Daoy (cell line): Measurements from ENCODE around the gene MAP1LC3B2. TPM values are rescaled to one million over a fixed set of nuclear protein-coding genes. Genes with fewer than 3 reads are reported as not detected.

ENCODE experiments used
- DNase-seq: peaks from one replicate; pipeline ENCODE4 v3.0.0-alpha.2; 2015; ENCODE audit warnings: low read depth
- total RNA-seq: library from RNA; depleted of rRNA; stranded (reverse); fragments of >200 nt; shearing (Covaris generic); gene quantifications from 2 replicates; pipeline ENCODE4 v1.2.3, GENCODE V29; 2014

Gene MAP1LC3B2
- total RNA-seq, 1 experiment from 2014 or later, result 0.17 TPM

DNA sequence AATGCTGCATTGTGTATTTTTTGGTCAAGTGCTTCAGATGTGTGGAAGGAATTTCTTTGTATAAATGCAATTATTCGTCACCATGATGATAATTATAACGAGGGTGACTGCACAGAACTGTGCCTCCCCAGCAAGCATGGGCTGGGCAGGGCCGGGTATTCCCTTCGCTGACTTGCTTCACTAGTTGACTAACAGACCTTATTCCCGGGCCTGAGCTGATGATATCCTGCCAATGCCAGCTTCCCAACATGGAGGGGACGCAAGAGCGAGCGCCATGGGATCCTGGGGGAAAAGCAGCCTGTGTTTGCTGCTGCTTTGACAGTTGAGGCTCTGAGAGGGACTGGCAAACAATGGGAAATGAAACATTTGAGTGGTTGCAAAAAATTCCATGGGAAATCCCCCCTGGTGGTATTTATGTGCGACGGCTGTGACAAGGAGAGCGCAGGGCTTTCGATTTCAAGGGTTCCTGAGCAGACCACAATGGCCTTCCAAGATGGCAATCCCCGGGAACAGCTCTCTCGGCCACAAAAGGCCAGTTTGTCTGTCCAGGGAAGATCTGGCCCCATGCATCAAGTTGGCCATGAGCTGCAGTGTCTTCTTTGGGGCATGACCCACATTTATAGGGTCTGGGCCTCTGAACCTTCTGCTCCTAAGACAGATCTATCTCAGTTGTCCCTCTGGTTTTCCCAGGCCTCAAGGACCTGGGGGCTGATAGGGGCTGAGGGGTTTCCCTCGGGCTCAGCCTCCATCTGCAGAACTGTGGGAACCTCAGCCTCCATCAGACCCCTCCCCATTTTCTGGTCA lies 21.9 kb upstream of the MAP1LC3B2 start:
- DNase-seq, result peak; percentile 51

DNA sequence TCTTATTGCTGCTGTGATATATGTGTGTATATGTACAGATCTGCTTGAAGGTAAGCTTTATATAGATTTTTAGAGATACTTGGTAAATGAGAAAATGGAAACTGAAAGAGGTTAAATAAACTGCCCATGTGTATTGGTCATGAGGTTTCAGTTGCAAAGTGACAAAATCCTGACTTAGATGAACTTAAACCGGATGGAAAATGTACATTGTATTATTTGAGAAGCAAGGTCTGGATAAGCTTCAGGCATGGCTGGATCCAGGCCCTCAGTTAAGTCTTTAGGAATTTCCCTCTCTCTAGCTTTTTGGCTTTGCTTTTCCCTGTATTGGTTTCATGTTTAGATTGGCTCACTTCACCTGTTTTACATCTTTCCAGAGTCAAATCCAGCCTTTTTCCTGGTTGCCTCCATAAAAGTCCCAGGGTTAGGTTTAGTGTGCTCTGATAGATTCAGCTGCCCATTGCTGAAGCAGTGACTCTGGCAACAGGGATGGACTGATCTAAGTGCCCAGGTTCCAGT lies 21.0 kb upstream of the MAP1LC3B2 start:
- peak; percentile 7 for DNase-seq

DNA sequence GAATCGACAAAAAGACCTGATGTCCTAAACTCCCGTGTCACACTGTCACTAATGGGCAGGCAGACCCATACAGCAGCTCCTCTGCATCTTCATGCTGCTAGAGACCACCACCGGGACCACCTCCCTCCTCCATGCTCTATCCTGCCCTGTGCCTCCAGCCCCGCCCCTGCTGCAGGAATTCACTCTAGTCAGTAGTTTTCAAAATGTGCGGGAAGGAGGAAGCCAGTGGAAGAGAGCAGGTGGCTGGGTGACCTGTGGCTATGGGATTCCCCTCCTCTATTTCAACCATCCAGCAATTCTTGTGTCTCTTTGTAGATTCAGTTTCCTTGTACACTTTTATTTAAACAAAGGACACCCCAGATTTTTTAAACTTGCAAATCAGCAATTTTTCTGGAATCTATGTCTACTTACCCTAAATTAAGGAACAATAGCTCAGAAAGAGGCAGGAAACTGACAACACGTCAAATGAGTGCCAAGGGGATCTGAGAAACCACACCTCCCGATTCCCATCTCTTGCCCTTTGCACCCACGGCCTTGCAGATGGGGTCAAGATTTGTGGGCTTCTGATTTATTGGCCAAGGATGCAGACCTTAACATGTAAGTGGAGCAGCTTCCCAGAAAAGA lies 20.4 kb upstream of the MAP1LC3B2 start:
- no peak for DNase-seq

DNA sequence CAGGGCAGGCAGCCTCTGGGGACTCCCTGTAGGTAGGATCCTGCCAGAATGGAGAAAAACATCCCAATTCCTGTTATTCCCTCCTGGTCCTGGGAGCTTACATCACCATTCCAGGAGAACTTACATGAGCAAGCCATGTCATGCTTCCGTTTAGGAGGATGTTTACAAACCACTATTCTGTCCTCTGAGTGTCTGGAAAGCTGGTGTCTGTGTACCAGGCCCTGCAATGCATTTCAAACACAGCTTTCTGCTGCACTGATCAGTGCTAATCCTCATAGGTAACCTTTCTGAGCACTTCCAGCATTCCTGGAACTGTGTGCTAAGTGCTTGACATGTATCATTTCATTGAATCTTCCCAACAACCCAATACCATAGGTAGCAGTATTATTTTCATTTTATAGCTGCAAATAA lies 19.8 kb upstream of the MAP1LC3B2 start:
- peak; percentile 34 for DNase-seq

DNA sequence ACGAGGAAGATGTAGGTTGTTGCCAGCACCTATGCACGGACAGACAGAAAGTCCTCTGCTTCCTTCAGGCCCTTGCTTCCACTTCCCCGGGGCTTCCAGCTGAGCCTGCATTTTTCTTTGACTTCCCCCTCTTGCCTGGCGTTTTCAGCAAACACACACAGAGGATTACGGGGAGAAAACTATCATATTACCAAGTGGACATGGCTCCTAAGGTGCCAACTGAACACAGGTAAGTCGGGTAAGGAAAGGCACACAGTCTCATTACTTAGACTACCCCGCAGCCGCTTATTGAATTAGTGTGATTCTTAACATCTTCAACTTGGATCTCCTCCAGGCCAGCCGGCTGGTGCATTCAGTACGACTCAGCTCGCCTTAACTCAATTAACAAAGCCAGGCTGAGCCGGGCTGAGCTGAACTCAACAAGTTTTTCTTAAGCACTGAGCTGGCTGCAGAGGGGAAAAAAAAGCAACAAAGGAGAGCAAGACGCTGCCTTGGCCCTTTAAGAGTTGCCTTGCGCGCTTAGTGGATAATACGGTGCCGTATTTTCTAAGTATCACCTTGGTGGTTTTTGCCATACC lies 19.2 kb upstream of the MAP1LC3B2 start:
- peak; percentile 51 for DNase-seq

DNA sequence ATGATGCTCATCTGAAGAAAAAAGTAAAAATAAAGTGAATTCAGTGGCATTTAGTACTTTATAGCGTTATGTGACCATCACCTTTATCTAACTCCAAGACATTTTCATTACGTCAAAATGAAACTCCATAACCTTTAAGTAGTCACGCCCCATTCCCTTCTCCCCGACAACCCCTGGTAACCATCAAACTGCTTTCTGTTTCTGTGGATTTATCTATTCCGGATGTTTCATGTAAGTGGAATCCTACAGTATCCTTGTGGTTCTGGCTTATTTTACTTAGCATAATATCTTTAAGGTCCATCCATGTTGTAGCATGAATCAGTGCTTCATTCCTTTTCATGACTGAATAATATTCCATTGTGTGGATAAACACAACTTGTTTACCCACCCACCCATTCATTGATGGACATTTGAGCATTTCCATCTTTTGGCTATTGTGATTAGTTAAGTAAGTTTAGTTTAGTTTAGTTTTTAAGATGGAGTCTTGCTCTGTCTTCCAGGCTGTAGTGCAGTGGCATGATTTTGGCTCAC lies 18.5 kb upstream of the MAP1LC3B2 start:
- DNase-seq, result no peak

DNA sequence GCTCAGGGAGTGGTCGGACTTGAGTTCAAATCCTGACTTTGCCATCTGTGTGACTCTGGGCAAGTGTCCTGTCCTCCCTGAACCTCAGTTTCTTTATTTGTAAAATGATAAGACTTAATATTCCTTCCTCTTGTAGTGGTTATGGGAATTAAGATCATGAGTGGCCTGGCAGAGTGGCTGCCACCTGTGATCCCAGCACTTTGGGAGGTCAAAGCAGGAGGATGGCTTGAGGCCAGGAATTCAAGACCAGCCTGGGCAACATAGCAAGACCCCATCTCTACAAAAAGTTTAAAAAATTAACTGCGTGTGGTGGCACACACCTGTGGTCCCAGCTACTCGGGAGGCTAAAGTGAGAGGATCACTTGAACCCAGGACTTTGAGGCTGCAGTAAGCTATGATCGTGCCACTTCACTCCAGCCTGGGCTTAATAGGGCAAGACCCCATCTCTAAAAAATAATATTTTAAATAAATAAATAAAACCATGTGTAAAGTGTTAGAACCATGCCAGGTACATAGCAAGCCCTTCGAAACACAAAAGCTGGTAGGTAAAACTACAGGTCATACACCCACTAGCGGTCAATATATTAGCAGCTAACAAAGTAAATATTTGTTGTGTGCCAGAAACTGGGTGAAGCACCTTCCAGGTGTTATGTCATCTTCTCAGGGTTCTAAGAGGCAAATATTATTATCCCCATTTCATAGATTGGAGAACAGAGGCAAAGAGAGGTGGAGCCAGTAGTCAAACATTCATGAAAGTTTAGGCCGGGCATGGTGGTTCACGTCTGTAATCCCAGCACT lies 17.4 kb upstream of the MAP1LC3B2 start:
- no peak for DNase-seq

DNA sequence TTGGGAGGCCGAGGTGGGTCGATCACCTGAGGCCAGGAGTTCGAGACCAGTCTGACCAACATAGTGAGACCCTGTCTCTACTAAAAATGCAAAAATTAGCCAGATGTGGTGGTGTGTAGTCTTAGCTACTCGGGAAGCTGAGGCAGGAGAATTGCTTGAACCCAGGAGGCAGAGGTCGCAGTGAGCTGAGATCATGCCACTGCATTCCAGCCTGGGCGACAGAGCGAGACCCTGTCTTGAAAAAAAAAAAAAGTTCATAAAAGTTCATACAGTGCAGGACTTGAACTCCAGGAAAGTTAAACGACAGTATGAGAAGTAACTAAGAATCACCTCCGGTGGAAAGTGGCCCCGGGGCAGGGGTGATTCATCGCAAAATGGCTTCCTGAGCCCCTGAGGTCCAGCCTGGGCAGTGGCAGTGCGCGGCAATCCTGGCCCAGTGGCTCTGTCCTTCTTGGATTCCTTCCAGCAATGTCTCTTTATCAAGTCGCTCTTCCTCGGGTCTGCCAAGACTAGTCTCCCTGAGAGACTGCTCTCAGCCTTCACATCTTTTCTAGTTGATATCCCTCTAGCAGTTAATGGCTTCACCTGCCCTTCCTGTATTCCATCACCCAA lies 16.7 kb upstream of the MAP1LC3B2 start:
- peak; percentile 24 for DNase-seq

DNA sequence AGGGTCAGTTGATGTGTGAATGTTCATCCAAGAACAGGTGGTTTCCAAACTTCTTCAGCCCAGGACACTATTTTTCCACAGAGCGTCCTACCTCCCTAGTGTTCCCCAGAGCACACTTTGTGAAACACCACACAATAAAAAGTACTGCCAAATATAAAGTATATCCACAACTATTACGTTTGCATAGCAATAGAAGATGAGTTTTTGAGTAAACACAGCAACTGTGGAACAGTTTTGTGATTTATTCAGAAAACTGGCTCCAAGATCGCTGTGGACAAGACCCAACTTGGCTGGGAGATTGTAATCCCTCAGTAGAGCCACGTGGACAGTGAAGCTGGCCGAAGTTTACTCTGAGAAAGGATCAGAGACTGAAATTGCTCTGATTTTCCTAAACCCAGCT lies 14.5 kb upstream of the MAP1LC3B2 start:
- no peak for DNase-seq

DNA sequence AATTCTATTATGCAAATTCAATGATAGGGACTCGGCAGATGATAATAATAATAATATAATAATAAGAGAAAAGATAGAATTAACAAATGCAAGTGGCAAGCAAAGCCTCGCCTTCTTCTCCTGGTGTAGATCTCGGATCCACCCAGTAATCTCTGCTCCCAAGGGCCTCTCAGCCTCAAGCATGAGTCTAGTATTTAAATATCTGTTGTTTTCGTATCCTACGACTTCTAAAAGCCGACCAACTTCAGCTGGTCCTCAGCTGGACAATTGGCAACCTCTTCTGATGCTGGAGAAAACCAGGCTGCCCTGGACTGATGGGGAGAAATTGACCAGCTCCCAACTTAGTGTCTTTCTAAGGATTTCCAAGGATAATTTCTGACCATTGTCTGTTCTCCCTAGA lies 14.0 kb upstream of the MAP1LC3B2 start:
- no peak for DNase-seq

DNA sequence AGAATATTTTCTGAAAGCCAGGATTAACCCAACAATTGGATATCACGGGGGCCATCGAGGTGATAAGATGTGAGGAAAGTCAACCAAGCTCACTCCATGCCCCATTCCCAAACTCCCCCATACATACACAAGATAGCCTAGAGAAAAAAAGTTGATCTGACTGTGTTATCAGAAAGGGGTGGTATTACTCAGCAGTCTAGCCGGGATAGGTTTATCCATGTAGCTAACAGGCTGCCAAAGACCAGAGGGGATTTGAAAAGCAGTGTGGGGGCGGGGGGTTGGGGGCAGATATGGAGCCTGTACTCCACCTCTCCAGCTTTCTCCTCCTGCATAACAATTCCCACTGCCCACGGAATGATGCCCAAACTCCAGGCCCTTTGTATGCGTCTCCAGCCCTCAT lies 13.2 kb upstream of the MAP1LC3B2 start:
- DNase-seq, result no peak

DNA sequence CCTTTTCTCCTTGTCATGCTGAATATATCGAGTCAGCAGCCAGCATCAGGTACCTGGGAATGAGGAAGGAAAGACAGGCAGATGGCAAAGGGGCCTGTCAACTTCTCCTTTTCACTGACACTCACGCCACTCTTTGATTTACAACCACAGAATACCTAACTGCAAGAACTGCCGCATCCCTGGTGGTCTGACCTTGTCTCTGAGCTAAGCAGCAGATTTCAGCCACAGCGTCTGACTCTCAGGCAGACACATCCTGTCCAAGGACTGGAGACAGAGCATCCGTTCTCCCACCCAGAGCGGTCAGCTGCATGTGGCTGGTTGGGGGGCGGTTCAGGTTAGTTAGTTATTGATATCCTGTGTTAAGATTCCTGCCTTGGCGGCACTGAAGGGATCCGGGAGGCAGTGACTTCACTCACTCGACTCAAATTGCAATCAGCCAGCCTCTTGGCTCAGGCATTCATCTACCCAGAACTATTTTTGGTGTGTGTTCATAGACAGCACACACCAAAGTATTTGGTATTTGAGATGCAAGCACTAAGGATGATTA lies 11.2 kb upstream of the MAP1LC3B2 start:
- DNase-seq, result peak; percentile 8

DNA sequence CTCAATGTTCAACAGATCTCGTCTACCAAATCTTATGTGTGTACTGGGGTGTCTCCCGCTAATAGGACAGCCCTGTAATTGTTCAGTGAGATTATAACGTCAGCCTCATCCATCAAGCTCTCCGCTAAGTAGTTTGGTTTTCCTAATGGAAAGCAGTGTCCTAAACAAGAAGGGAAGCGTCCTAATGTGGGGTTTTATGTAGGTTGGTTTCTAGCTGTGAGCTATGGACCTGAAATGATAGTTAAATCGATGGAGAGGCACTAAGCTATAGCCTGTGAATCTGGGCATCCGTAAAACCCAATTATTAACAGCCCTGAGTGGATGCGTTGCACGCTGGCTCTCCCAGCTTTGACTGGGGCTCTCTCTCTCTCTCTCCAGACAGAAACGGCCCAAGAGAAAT lies 9.2 kb upstream of the MAP1LC3B2 start:
- no peak for DNase-seq

DNA sequence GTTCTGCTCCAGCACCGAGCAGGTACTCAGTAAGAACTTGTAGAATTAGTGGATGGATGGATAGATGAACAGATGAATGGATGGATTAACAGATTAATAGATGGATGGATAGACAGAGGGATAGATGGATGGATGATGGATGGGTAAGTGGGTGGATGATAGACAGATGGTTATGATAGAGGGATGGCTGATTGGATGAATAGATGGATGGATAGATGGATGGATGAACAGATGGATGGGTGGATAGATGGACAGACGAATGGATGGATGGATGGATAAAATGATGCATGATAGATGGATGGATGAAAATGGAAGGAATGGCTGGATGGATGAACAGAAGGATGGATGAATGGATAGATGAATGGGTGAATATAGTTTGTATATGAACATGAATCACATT lies 8.0 kb upstream of the MAP1LC3B2 start:
- no peak for DNase-seq

DNA sequence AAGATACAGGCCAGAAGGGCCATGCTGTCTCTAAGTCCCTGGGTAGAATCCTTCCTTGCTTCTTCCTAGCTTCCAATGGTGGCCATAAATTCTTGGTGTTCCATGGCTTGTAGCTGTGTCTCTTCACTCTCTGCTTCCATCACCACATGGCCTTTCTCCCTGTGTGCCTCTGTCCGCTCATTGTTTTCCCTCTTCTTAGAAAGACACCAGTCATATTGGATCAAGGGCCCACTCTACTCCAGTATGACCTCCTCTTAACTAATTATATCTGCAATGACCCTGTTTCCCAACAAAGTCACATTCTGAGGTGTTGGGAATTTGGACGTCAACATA lies 7.6 kb upstream of the MAP1LC3B2 start:
- DNase-seq, result no peak

DNA sequence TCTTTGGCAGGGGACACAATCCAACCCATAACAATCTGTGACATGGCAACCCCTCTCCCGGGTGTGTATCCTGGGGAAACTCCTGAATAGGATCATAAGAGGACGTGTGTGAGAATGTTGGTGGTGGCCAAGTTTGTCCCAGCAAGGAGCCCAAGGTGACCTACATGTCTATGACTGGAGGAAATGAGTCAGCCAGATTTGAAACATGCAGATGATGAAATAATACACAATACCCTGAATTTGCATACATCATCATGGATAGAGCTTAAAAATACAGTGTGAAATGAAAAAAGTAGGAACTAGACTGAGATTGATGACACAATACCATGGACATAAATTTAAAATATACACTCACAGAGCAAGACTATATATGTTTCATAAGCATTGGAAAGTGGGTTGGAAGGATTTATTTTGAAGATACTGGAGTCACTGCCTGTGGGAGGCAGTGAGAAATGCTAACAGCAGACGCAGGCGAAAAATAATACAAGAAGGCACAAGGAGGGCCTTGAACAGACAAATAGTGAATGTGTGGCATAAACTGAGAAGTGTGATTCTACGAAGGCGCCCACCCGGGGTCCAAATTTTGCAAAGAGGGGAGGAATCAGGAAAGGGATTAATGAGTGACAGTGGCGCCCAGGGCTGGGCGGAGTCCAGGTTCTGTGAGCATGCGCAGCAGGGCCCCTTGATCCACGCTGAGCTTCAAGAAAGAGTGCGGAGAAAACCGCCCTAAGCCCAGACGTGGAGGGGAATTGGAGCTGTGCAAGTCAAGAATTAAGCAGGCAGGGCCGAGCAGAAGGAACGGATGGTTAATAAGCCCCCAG lies 7.0 kb upstream of the MAP1LC3B2 start:
- peak; percentile 57 for DNase-seq

DNA sequence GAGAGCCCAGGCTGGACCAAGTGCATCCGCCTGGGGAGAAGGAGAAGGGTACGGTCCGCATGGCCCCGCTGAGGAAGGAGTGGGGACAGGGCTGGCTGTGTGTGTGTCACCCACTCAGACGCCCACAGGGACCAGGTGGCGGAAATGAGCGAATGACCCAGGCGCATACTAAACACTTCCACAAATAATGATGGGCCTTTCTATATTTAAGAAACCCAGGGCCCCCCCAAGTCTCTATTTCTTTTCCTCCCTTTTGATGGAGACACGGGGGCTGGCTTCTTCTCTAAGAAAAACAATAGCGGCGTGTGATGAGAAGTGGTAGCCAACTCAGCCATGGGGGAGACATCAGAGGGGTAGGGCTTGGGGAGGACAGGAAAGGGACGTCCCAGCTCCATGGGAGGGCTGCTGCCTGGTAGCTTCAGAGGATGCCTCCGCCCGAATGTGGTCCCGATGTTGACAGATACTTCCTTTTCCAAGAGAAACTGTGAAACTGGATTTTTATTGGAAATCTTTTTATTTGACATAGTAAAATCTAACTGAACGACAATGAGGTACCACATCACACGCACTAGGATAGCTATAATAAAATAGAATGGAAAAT lies 6.3 kb upstream of the MAP1LC3B2 start:
- no peak for DNase-seq

DNA sequence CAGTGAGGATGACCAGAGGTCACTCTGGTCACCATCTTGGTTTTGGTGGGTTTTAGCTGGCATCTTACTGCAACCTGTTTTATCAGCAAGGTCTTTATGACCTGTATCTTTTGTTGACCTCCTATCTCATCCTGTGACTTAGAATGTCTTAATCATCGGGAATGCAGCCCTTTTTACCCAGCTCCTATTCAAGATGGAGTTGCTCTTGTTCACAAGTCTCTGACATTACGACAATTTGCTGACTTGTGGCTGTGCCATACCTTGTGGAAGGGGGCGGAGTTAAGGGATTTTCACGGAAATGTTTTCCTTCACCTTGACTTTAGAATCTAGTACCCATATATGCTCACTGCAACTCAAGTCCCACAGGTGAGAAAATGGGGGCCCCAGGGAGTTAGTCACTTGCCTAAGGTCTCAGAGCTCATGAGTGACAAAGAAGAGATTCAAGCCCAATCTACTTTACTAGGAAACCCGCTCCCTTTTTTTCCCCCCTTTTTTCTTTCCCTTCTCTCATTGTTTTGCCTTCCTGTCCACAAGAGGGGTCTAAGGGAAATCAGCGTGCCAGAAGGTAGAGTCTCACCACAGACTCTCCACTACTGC lies 2.7 kb upstream of the MAP1LC3B2 start:
- no peak for DNase-seq

DNA sequence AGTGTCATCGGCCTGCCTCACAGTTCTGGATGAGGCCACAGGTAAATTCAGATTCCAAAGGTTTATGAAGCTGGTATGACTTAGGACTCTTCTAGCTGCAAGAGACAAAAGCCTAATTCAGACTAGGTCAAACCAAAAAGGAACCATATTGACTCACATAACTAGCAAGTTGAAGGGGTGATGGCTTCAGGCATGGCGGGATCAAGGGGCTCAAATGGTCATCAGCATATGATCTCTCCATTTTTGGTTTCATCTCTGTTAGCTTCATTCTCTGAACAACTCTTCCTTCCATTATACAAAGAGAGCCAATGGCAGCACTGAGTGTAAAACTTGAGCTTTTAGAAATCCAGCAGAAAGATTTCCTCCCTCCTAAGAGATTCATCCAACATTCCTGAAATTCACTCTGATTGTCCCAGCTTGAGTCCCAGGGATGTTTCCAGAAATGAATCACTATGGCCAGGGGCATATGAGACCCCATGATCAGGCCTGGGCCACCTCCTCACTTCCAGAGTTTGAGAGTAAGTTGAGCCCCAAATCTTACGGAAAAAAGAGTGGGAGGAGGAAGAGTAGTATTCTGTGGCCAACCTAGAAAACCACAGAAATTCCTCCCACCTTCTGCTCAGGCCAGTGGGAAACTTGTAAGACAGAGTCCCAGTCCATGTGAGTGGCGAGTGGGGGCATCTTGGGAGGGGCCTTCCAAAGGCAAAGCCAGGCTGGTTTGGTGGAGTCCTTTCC lies 2.0 kb upstream of the MAP1LC3B2 start:
- DNase-seq, result peak; percentile 26
